HG03439 (cell line): ENCODE measurements around the gene FOXB1.

Experiments used
- ATAC-seq: cut with Tn5 transposase; IDR thresholded peaks from one replicate; pipeline ENCODE4 v1.9.1; 2021; ENCODE audit warnings: mild to moderate bottlenecking, moderate library complexity; ENCODE audit not compliant: unreplicated experiment

FOXB1 gene

GRCh38 chr15:60017538-60018520 lies 13.7 kb downstream of the FOXB1 start:
- no peak for ATAC-seq

- no peak for ATAC-seq
Measured at GRCh38 chr15:60020736-60021135, 16.6 kb downstream of the FOXB1 start.

GRCh38 chr15:60021589-60022378 lies 17.7 kb downstream of the FOXB1 start:
- ATAC-seq = no peak

GRCh38 chr15:60022379-60022741 lies 18.2 kb downstream of the FOXB1 start:
- no peak for ATAC-seq

- ATAC-seq = no peak
Measured at GRCh38 chr15:60026555-60026954, 22.4 kb downstream of the FOXB1 start.

- no peak for ATAC-seq
Measured at GRCh38 chr15:60035344-60035743, 31.2 kb downstream of the FOXB1 start.

GRCh38 chr15:60039316-60039715 lies 35.2 kb downstream of the FOXB1 start:
- no peak for ATAC-seq

GRCh38 chr15:60043744-60044435 lies 39.8 kb downstream of the FOXB1 start:
- ATAC-seq = no peak

- no peak for ATAC-seq
Measured at GRCh38 chr15:60044636-60045270, 40.6 kb downstream of the FOXB1 start.

- no peak for ATAC-seq
Measured at GRCh38 chr15:60047701-60048100, 43.6 kb downstream of the FOXB1 start.

GRCh38 chr15:60049948-60050347 lies 45.8 kb downstream of the FOXB1 start:
- ATAC-seq = no peak

- ATAC-seq = no peak
Measured at GRCh38 chr15:60052796-60053195, 48.7 kb downstream of the FOXB1 start.

- no peak for ATAC-seq
Measured at GRCh38 chr15:60054472-60054871, 50.4 kb downstream of the FOXB1 start.
